Measurements from ENCODE around the gene HMGCS2. TPM values are rescaled to one million over a fixed set of nuclear protein-coding genes. Genes with fewer than 3 reads are reported as not detected.
"Not testable (repeated sequence)": the region's sequence is repeated elsewhere in the genome, so short reads cannot be mapped to it uniquely, and the experiment has no call there.

HMGCS2 gene
- total RNA-seq, 1 donor from 2014 or later = 6.8 TPM

GRCh38 chr1:119712342-119713038, 56.2 kb downstream of the HMGCS2 start:
- Histone ChIP-seq H3K9me3 (no peaks in the 10 kb centered on the region), H3K4me3 (peak overlapping the region; percentile 64 to 81), H3K27ac (peak overlapping the region; percentile 86 to 87), H3K27me3 (no peaks in the 10 kb centered on the region), H3K36me3 (no peaks in the 10 kb centered on the region), H3K4me1 (peaks cover 0 to 19% of the 10 kb centered on the region in 2 donors)
- peak; percentile 35 to 92 for DNase-seq (ENCODE audit: low spot score in 2 of 2)
- TF ChIP-seq CTCF (IDR thresholded peaks at IDR 0.05) = no peak
- intact Hi-C loops (cut with DNase I) = loop anchor here (2.0 to 5.0 kb wide), 2 partner anchors 28 to 80 kb away; no protein-coding TSS in a partner anchor

- H3K4me3 ChIP-seq = peak within 1 kb of the TSS; percentile 64 to 81
- H3K27me3 ChIP-seq = no peaks in the 10 kb centered on the region
- peaks cover 0 to 19% of the 10 kb centered on the region in 2 donors for H3K4me1 ChIP-seq
- no peaks in the 10 kb centered on the region for H3K36me3 ChIP-seq
- DNase-seq (ENCODE audit: low spot score in 2 of 2) = peak in 1 of 2 donors; percentile 83
- no peaks in the 10 kb centered on the region for H3K9me3 ChIP-seq
- peak within 1 kb of the TSS; percentile 86 to 87 for H3K27ac ChIP-seq
- no peak for TF ChIP-seq CTCF (IDR thresholded peaks at IDR 0.05)
- intact Hi-C loops (cut with DNase I) = loop anchor here (2.0 to 5.0 kb wide), 2 partner anchors 29 to 80 kb away; no protein-coding TSS in a partner anchor
These were observed 56.8 kb downstream of the HMGCS2 start, which contains the start of gene PHGDH for GRCh38 chr1:119711804-119712341. TSS of gene PHGDH (plus strand) at chr1:119711934. CDS start at chr1:119712023, 89 bp downstream.

DNA sequence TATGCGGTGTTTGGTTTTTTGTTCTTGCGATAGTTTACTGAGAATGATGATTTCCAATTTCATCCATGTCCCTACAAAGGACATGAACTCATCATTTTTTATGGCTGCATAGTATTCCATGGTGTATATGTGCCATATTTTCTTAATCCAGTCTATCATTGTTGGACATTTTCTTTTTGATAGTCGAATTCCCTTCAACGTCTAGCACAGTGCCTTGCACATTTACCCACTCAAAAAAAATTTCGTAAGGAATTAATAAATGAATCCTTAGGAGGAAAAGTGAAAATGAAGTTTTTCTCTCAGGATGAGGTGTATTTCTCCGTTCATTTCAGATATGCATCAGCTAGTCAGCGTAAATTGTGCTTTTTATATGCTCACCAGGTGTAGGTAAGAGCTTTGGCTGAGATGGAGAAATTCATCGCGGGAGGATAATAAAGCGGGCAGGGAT, 57.3 kb downstream of the HMGCS2 start:
- peak overlapping the region in 1 of 2 donors; percentile 87 for H3K27ac ChIP-seq
- not testable (repeated sequence) for DNase-seq (ENCODE audit: low spot score in 2 of 2)
- intact Hi-C loops (cut with DNase I) = loop anchor here (5.0 kb wide), 1 partner anchor 79 kb away; no protein-coding TSS in a partner anchor

GRCh38 chr1:119706599-119706998, 62.1 kb downstream of the HMGCS2 start:
- H3K27me3 ChIP-seq; H3K4me1 ChIP-seq; H3K4me3 ChIP-seq; H3K36me3 ChIP-seq; H3K9me3 ChIP-seq; H3K27ac ChIP-seq; DNase-seq (ENCODE audit: low spot score in 2 of 2); intact Hi-C loops (cut with DNase I): not testable (repeated sequence)

More for the DNA sequence above, 57.3 kb downstream of the HMGCS2 start:
- H3K27me3 ChIP-seq, H3K36me3 ChIP-seq, H3K9me3 ChIP-seq: not testable (repeated sequence)
- Histone ChIP-seq H3K4me1 (peaks cover 0 to 19% of the 10 kb centered on the region in 2 donors), H3K4me3 (peak overlapping the region; percentile 64 to 81)

GRCh38 chr1:119703666-119704450, 64.8 kb downstream of the HMGCS2 start:
- intact Hi-C loops (cut with DNase I) = no loop called here
- TF ChIP-seq CTCF (IDR thresholded peaks at IDR 0.05) = no peak

GRCh38 chr1:119702384-119702783, 66.3 kb downstream of the HMGCS2 start:
- Histone ChIP-seq H3K27ac (no peak overlapping the region), H3K27me3 (no peaks in the 10 kb centered on the region)

More at GRCh38 chr1:119703666-119704450, 64.8 kb downstream of the HMGCS2 start:
- Histone ChIP-seq H3K27ac (no peak overlapping the region), H3K4me3 (no peak overlapping the region), H3K4me1 (no peaks in the 10 kb centered on the region), H3K9me3 (no peaks in the 10 kb centered on the region), H3K27me3 (no peaks in the 10 kb centered on the region), H3K36me3 (no peaks in the 10 kb centered on the region)
- DNase-seq (ENCODE audit: low spot score in 2 of 2) = no peak

More at GRCh38 chr1:119702384-119702783, 66.3 kb downstream of the HMGCS2 start:
- no peak for DNase-seq (ENCODE audit: low spot score in 2 of 2)
- intact Hi-C loops (cut with DNase I) = no loop called here
- H3K4me1 ChIP-seq = no peaks in the 10 kb centered on the region
- no peak overlapping the region for H3K4me3 ChIP-seq
- H3K36me3 ChIP-seq = no peaks in the 10 kb centered on the region
- no peaks in the 10 kb centered on the region for H3K9me3 ChIP-seq
- no peak for TF ChIP-seq CTCF (IDR thresholded peaks at IDR 0.05)
